Brain microvascular endothelial cell (primary cell): ENCODE results near the gene STAT5A.

ENCODE experiments used
- DNase-seq: peaks from one replicate; pipeline ENCODE4 v3.0.0-alpha.2; 2020
- H3K27ac ChIP-seq: fragments of 250-450 bp; sonication (Bioruptor Pico); 2 replicates; pipeline ENCODE4 v1.5.1; 2020; ENCODE audit warnings: mild to moderate bottlenecking, moderate library complexity
- H3K27me3 ChIP-seq: fragments of 250-450 bp; sonication (Bioruptor Pico); replicated peaks from 2 replicates; pipeline ENCODE4 v1.5.1; 2020; ENCODE audit warnings: mild to moderate bottlenecking
- H3K36me3 ChIP-seq: fragments of 250-450 bp; sonication (Bioruptor Pico); replicated peaks from 2 replicates; pipeline ENCODE4 v1.5.1; 2020; ENCODE audit warnings: mild to moderate bottlenecking
- H3K4me3 ChIP-seq: 2 replicates; pipeline ENCODE4 v1.5.1; 2011; ENCODE audit warnings: low read depth, mild to moderate bottlenecking, control low read depth, low read length, moderate library complexity
- in situ Hi-C: cut with HindIII; loops from 2 replicates; pipeline ENCODE4 v1.10.0; 2017; ENCODE audit warnings: low sequenced_read_pairs, low pct_ligation_motif_present
- TF ChIP-seq, protein P1 (sequence below): IDR thresholded peaks from 2 replicates; pipeline ENCODE4 v1.5.1; 2011; ENCODE audit warnings: low read depth, mild to moderate bottlenecking, moderate library complexity, low read length, control low read depth, inconsistent platforms; ENCODE audit errors: missing control alignments

STAT5A gene

DNA sequence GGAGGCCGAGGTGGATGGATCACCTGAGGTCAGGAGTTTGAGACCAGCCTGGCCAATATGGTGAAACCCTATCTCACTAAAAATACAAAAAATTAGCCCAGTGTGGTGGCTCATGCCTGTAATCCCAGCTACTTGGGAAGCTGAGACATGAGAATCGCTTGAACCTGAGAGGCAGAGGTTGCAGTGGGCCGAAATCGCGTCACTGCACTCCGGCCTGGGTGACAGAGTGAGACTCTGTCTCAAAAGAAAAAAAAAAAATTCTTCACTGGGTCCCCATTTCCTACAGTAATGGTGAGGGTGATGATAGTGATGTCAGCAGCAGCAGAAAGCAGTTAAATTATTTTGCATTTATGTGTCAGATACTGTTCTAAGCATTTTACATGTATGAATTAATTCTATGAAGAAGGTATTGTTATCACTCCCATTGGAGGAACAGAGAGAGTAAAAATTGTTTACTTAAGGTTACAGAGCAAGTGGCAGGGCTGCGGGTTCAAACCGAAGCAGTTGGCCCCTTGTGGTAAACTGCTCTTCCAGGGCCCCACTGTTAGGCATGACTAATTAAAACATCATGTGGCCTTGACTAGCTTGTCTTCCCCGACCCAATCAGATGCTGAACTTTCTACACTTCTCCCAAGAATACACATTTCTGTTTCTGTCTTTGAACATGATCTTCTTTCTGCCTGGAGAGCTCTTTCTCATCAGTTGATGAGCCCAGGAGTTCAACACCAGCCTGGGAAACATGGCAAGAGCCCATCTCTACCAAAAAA, 54.1 kb downstream of the STAT5A start:
- peak; percentile 35 for DNase-seq
- peaks cover 43% of the 10 kb centered on the region for H3K36me3 ChIP-seq
- TF ChIP-seq, protein P1, sequence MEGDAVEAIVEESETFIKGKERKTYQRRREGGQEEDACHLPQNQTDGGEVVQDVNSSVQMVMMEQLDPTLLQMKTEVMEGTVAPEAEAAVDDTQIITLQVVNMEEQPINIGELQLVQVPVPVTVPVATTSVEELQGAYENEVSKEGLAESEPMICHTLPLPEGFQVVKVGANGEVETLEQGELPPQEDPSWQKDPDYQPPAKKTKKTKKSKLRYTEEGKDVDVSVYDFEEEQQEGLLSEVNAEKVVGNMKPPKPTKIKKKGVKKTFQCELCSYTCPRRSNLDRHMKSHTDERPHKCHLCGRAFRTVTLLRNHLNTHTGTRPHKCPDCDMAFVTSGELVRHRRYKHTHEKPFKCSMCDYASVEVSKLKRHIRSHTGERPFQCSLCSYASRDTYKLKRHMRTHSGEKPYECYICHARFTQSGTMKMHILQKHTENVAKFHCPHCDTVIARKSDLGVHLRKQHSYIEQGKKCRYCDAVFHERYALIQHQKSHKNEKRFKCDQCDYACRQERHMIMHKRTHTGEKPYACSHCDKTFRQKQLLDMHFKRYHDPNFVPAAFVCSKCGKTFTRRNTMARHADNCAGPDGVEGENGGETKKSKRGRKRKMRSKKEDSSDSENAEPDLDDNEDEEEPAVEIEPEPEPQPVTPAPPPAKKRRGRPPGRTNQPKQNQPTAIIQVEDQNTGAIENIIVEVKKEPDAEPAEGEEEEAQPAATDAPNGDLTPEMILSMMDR, result no peak
- no peak overlapping the region for H3K4me3 ChIP-seq
- in situ Hi-C loops, result no loop called here
- no peaks in the 10 kb centered on the region for H3K27me3 ChIP-seq
- H3K27ac ChIP-seq, result no peak overlapping the region

- Histone ChIP-seq H3K27me3 (no peaks in the 10 kb centered on the region), H3K27ac (no peak overlapping the region), H3K36me3 (peaks cover 32% of the 10 kb centered on the region), H3K4me3 (no peak overlapping the region)
- TF ChIP-seq, protein P1, result no peak
- no peak for DNase-seq
- in situ Hi-C loops, result no loop called here
Measured at GRCh38 chr17:42345396-42346073, 57.2 kb downstream of the STAT5A start.

GRCh38 chr17:42346481-42346880, 58.2 kb downstream of the STAT5A start:
- peak overlapping the region; percentile 7 for H3K27ac ChIP-seq
- TF ChIP-seq, protein P1, result no peak
- H3K27me3 ChIP-seq, result no peaks in the 10 kb centered on the region
- peaks cover 23% of the 10 kb centered on the region for H3K36me3 ChIP-seq
- peak; percentile 17 for DNase-seq
- no peak overlapping the region for H3K4me3 ChIP-seq
- in situ Hi-C loops, result no loop called here

- peaks cover 17% of the 10 kb centered on the region for H3K36me3 ChIP-seq
- no peaks in the 10 kb centered on the region for H3K27me3 ChIP-seq
- TF ChIP-seq, protein P1, result no peak
- H3K4me3 ChIP-seq, result no peak overlapping the region
- in situ Hi-C loops, result no loop called here
- H3K27ac ChIP-seq, result peak overlapping the region; percentile 34
- peak; percentile 83 for DNase-seq
Measured at GRCh38 chr17:42347198-42347597, 58.9 kb downstream of the STAT5A start.

GRCh38 chr17:42347606-42348005, 59.3 kb downstream of the STAT5A start:
- peaks cover 14% of the 10 kb centered on the region for H3K36me3 ChIP-seq
- DNase-seq, result no peak
- H3K4me3 ChIP-seq, result no peak overlapping the region
- peak overlapping the region; percentile 34 for H3K27ac ChIP-seq
- no peaks in the 10 kb centered on the region for H3K27me3 ChIP-seq
- in situ Hi-C loops, result no loop called here
- TF ChIP-seq, protein P1, result no peak
